Measurements from ENCODE around the gene PI4KA.

GRCh38 chr22:20873214-20873613, 14.6 kb upstream of the PI4KA start:
- TF ChIP-seq, protein P1, sequence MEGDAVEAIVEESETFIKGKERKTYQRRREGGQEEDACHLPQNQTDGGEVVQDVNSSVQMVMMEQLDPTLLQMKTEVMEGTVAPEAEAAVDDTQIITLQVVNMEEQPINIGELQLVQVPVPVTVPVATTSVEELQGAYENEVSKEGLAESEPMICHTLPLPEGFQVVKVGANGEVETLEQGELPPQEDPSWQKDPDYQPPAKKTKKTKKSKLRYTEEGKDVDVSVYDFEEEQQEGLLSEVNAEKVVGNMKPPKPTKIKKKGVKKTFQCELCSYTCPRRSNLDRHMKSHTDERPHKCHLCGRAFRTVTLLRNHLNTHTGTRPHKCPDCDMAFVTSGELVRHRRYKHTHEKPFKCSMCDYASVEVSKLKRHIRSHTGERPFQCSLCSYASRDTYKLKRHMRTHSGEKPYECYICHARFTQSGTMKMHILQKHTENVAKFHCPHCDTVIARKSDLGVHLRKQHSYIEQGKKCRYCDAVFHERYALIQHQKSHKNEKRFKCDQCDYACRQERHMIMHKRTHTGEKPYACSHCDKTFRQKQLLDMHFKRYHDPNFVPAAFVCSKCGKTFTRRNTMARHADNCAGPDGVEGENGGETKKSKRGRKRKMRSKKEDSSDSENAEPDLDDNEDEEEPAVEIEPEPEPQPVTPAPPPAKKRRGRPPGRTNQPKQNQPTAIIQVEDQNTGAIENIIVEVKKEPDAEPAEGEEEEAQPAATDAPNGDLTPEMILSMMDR (conservative IDR thresholded peaks at IDR 0.05 in 1 of 2, IDR thresholded peaks at IDR 0.05 in 1 of 2; ENCODE audit: low read depth in 1 of 2, low read length in 2 of 2): no peak
- no peak for TF ChIP-seq EZH2 (IDR thresholded peaks at IDR 0.05; ENCODE audit: low read length, missing control alignments)
